ENCODE measurements around the gene GNL3L. TPM values are rescaled to one million over a fixed set of nuclear protein-coding genes. Genes with fewer than 3 reads are reported as not detected.
"Not testable (repeated sequence)": the region's sequence is repeated elsewhere in the genome, so short reads cannot be mapped to it uniquely, and the experiment has no call there.

GNL3L gene
- 9.1 TPM for polyA plus RNA-seq (2012; ENCODE audit: low read depth, missing spikeins)

- TF ChIP-seq TAF1 (IDR thresholded peaks at IDR 0.05; ENCODE audit: low read depth, low read length) (peak; percentile 83; the same call in 1 of the 2 replicates), PAX5 (IDR thresholded peaks at IDR 0.05; ENCODE audit: insufficient read depth, low read length, severe bottlenecking) (no peak), POLR2AphosphoS5 (IDR thresholded peaks at IDR 0.05; ENCODE audit: low read depth, low read length) (peak; percentile 79; the same call in 1 of the 2 replicates)
Observed at GRCh38 chrX:54529552-54530356, at the start of gene GNL3L. GNL3L (plus strand) TSS chrX:54530219; CDS start chrX:54532567, 2,348 bp downstream.

GRCh38 chrX:54482839-54483593 is 47.0 kb upstream of the GNL3L start:
- TF ChIP-seq PAX5 (IDR thresholded peaks at IDR 0.05; ENCODE audit: insufficient read depth, low read length, severe bottlenecking) (no peak), SPI1 (IDR thresholded peaks at IDR 0.05; ENCODE audit: low read depth, low read length) (no peak), POLR2A (IDR thresholded peaks at IDR 0.05; ENCODE audit: low read depth, low read length) (no peak), POLR2AphosphoS5 (IDR thresholded peaks at IDR 0.05; ENCODE audit: low read depth, low read length) (no peak), TAF1 (IDR thresholded peaks at IDR 0.05; ENCODE audit: low read depth, low read length) (no peak), POU2F2 (IDR thresholded peaks at IDR 0.05; ENCODE audit: low read depth, low read length) (no peak)
- no peak for FAIRE-seq
- no peak for DNase-seq (ENCODE audit: insufficient read length, low spot score)

More at GRCh38 chrX:54529552-54530356, at the start of gene GNL3L:
- DNase-seq (ENCODE audit: insufficient read length, low spot score) (peak; percentile 52), FAIRE-seq (peak; percentile 96)

- FAIRE-seq = no peak
- no peak for DNase-seq (ENCODE audit: insufficient read length, low spot score)
- TF ChIP-seq PAX5 (IDR thresholded peaks at IDR 0.05; ENCODE audit: insufficient read depth, low read length, severe bottlenecking) (no peak), POU2F2 (IDR thresholded peaks at IDR 0.05; ENCODE audit: low read depth, low read length) (no peak), TAF1 (IDR thresholded peaks at IDR 0.05; ENCODE audit: low read depth, low read length) (no peak), SPI1 (IDR thresholded peaks at IDR 0.05; ENCODE audit: low read depth, low read length) (no peak), POLR2A (IDR thresholded peaks at IDR 0.05; ENCODE audit: low read depth, low read length) (no peak), POLR2AphosphoS5 (IDR thresholded peaks at IDR 0.05; ENCODE audit: low read depth, low read length) (no peak)
Observed at GRCh38 chrX:54483946-54484345, 46.1 kb upstream of the GNL3L start.

- DNase-seq (ENCODE audit: insufficient read length, low spot score) = no peak
- FAIRE-seq = no peak
- TF ChIP-seq PAX5 (IDR thresholded peaks at IDR 0.05; ENCODE audit: insufficient read depth, low read length, severe bottlenecking) = no peak
- TF ChIP-seq POU2F2 (IDR thresholded peaks at IDR 0.05; ENCODE audit: low read depth, low read length) = no peak
- no peak for TF ChIP-seq POLR2A (IDR thresholded peaks at IDR 0.05; ENCODE audit: low read depth, low read length)
- TF ChIP-seq SPI1 (IDR thresholded peaks at IDR 0.05; ENCODE audit: low read depth, low read length) = no peak
- no peak for TF ChIP-seq POLR2AphosphoS5 (IDR thresholded peaks at IDR 0.05; ENCODE audit: low read depth, low read length)
- TF ChIP-seq TAF1 (IDR thresholded peaks at IDR 0.05; ENCODE audit: low read depth, low read length) = no peak
Observed at GRCh38 chrX:54484666-54485065, 45.4 kb upstream of the GNL3L start.

GRCh38 chrX:54489819-54490218 is 40.2 kb upstream of the GNL3L start:
- FAIRE-seq = not testable (repeated sequence)

GRCh38 chrX:54492340-54492739 is 37.7 kb upstream of the GNL3L start:
- DNase-seq (ENCODE audit: insufficient read length, low spot score) = no peak
- no peak for FAIRE-seq

More at GRCh38 chrX:54489819-54490218, 40.2 kb upstream of the GNL3L start:
- DNase-seq (ENCODE audit: insufficient read length, low spot score) = not testable (repeated sequence)

GRCh38 chrX:54494166-54494988 is 35.6 kb upstream of the GNL3L start:
- no peak for TF ChIP-seq TAF1 (IDR thresholded peaks at IDR 0.05; ENCODE audit: low read depth, low read length)
- no peak for TF ChIP-seq PAX5 (IDR thresholded peaks at IDR 0.05; ENCODE audit: insufficient read depth, low read length, severe bottlenecking)
- no peak for TF ChIP-seq POLR2AphosphoS5 (IDR thresholded peaks at IDR 0.05; ENCODE audit: low read depth, low read length)
- TF ChIP-seq POU2F2 (IDR thresholded peaks at IDR 0.05; ENCODE audit: low read depth, low read length) = no peak
- no peak for TF ChIP-seq SPI1 (IDR thresholded peaks at IDR 0.05; ENCODE audit: low read depth, low read length)
- no peak for TF ChIP-seq POLR2A (IDR thresholded peaks at IDR 0.05; ENCODE audit: low read depth, low read length)
- no peak for DNase-seq (ENCODE audit: insufficient read length, low spot score)
- FAIRE-seq = no peak

More at GRCh38 chrX:54492340-54492739, 37.7 kb upstream of the GNL3L start:
- TF ChIP-seq TAF1 (IDR thresholded peaks at IDR 0.05; ENCODE audit: low read depth, low read length) (no peak), POLR2A (IDR thresholded peaks at IDR 0.05; ENCODE audit: low read depth, low read length) (no peak), POLR2AphosphoS5 (IDR thresholded peaks at IDR 0.05; ENCODE audit: low read depth, low read length) (no peak), POU2F2 (IDR thresholded peaks at IDR 0.05; ENCODE audit: low read depth, low read length) (no peak), SPI1 (IDR thresholded peaks at IDR 0.05; ENCODE audit: low read depth, low read length) (no peak), PAX5 (IDR thresholded peaks at IDR 0.05; ENCODE audit: insufficient read depth, low read length, severe bottlenecking) (no peak)

- TF ChIP-seq POU2F2 (IDR thresholded peaks at IDR 0.05; ENCODE audit: low read depth, low read length) = no peak
- no peak for DNase-seq (ENCODE audit: insufficient read length, low spot score)
- FAIRE-seq = no peak
Observed at GRCh38 chrX:54494989-54495813, 34.8 kb upstream of the GNL3L start.
